DMS153 (cell line): ENCODE measurements around the gene SLC6A12.

ENCODE experiments used
- DNase-seq: peaks from one replicate; lab custom pipeline; 2025; lab: John Stamatoyannopoulos, UW

Gene SLC6A12

DNA sequence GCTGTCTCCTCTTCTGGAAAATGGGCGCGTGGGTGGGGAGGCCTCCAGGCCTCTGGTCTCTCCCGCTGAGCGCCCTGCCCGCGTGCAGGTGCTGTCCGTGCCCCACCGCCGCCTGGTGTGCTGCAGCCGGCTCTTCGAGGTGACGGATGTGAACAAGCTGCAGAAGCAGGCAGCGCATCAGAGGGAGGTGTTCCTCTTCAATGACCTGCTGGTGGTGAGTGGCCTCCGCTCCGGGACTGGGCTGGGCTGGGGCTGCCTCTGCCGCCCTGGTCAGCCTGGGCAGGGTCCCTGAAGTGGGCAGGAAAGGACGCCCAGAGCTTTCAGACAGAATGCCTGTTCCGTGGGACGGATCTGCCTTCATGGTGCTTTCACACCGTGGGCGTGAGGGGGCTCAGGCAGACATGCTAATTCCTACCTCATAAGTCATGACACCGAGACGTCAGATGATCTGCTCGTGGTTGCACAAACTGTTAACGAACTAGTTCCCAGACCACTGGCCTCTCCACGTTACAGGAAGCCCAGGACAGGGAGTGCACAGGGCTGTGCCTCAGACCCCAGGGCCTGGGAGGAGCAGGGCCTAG lies 50.5 kb downstream of the SLC6A12 start:
- DNase-seq: no peak

- DNase-seq: peak; percentile 88
Measured at GRCh38 chr12:162467-163307, 51.3 kb downstream of the SLC6A12 start.

DNA sequence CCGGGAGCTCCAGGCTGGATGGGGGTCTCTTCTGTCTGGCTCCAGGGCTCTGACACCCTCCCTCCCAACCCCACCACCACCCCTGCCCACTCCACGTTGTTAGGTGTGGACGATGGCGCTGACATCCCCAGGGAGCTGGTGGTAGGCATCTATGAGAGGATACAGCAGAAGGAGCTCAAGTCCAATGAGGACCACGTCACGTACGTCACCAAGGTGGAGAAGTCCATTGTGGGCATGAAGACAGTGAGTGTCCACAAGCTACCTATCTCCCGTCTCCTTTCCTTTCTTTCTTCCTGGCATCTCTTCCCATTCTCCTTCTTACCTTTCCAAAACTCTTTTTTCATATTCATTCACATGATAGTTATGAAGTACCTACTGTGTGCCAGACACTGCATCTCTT lies 52.1 kb downstream of the SLC6A12 start:
- DNase-seq: no peak

DNA sequence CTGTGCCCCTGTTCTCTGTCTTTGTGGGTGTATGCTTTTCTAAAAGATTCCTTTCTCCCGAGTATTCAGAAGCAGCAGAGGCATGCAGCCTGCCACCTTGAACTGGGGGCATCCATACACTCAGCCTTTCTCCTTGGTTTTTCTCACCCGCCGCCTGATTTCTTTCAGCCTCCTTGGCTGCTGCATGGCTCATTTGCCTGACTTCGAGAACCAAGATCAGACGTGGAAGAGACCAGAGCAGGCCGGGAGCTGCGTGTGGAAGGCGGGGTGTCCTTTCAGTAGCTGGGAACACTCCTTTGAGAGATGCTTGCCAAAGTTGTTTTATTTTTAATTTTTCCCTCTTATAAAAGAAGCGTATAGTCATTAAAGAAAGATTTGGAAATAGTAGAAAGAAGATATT lies 53.1 kb downstream of the SLC6A12 start:
- DNase-seq: no peak

- no peak for DNase-seq
Measured at GRCh38 chr12:159156-159782, 54.7 kb downstream of the SLC6A12 start.

GRCh38 chr12:157644-158043 lies 56.3 kb downstream of the SLC6A12 start:
- DNase-seq: no peak

GRCh38 chr12:156945-157344 lies 57.0 kb downstream of the SLC6A12 start:
- DNase-seq: no peak

- DNase-seq: no peak
Measured at GRCh38 chr12:155646-156045, 58.3 kb downstream of the SLC6A12 start.

DNA sequence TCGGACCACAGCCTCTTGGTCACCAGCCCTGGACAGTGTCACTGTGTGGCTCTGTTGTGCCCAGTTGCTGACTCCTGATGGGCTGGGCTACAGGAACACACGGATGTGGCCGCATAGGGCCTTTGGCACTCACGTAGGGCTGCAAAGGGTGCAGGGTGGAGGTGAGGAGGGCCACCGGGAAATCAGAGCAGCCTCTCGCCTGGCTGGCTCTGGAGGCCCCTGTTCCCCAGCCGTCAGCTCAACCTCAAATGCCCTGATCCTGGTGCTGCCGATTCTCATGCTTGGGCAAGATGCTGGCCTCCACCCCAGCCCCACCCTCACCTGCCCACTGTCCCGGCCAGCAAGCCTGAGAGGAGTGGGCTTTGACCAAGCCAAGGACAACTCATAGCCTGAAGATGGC lies 59.0 kb downstream of the SLC6A12 start:
- no peak for DNase-seq

DNA sequence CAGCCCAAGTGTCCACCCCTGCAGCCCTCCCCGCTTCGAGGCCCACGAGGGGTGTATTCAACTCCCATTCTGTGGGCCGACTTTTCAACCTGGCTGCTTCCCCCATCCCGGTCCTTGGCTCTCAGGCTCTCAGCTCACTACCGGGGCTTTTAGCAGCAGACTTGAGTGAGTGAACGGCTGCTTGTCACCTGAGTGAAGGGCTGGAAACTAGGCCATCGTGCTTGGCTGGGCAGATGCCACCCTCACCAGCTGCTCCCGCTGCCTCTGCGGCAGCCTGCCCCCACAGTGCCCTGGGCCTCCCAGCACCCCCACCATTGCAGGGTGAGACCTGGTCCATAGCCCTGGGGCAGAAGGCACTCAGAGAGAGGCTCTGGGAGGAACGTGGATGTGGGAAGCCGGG lies 59.9 kb downstream of the SLC6A12 start:
- no peak for DNase-seq

DNA sequence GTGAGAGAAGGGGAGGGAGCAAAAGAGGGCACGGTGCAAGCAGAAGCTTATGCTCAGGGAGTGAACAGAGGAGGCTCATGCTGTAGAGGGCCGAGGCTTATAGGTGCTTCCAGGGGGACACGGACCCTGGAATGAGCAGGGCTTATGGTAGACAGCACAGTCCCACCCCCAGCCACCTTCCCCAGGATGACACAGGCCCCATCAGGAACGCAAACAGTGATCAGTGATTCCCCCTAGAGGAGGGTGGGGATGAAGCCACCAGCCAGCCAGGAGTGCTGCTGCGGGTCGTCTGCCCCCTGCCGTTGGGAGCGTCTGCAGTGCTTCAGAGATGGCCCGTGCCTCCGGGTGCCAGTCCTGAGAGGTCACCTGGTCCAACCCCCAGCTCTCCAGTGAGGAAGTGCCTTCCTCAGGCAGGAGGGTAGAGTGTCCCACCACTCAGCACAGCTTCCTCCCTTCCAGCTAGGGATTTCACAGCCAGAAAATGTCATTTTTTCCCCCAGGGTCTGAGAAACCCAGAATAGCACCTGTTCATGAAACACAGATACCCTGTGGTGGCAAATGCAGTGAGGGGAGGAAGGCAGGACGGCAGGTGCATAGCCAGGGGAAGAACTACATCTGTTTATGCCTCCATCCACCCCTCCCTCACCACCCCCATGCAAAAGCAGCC lies 60.7 kb downstream of the SLC6A12 start:
- DNase-seq: peak; percentile 65

DNA sequence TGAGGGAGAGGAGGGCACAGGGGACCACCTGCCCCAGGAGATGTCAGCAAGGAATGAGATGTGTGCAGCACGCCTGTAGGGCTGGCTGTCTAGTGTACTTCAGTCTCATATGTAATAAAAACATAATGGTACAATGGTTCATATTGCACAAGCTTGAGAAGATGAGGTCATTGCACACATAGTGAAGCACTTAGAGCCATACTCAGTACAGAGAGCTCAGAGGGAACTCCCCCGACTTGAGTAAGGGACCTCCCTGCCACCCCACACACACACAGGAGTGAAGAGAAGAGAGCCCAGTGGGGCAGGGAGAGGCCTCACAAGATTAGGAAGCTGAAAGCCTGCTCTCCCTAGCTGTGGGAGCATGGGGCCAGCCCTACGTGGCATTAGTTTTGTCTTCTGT lies 61.5 kb downstream of the SLC6A12 start:
- DNase-seq: no peak

GRCh38 chr12:151579-151978 lies 62.4 kb downstream of the SLC6A12 start:
- DNase-seq: no peak

DNA sequence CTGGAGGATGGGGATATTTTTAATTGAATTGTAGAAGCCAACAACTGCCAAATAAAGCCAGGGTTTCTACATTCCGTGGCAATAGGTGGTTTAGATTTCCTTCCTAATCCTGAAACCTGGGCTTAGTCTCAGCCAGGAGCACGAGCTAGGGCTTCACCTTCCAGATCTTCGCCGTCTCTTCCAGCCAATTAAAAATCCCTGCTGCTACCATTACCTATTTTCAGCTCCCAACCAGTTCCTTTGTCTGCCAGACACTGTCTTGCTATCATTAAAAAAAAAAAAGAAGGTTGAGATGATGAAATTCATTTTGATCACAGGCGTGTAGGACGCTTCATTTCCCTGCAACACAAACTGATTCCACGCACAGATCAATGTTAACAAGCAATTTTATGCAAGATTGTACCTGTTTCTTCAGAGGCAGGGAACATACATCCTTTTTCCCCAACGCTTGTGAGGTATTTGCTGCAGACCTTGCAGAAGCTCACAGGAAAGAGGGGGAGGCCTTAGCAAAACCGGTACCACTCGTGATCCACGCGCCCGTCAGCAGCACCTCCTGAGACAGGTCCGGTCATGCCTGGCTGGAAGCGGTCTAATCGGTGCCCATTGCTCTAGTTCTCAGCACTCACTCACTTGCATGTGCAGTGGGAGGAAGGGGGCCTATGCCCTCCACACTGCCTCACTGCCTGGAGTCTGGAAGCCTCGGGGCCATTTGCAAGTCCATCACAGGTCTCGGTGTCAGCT lies 65.1 kb downstream of the SLC6A12 start:
- DNase-seq: no peak

DNA sequence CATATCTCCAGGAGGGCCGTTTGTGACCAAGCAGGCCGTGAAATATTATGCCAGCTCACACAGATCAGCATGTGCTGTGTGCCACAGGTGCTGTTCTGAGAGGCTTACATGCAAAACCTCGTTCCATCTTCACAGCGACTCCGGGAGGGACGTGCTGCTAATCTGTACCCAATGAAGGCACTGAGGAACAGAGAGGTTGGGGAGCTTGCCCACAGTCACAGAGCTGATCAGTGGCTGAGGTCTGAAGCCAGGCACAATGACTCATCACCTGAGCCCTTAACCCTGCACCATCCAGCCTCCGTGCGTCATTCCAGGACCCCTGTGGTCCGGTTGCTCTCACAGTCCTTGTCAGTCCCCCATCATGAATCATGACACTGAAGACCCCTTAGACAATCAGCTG lies 66.7 kb downstream of the SLC6A12 start:
- DNase-seq: no peak

DNA sequence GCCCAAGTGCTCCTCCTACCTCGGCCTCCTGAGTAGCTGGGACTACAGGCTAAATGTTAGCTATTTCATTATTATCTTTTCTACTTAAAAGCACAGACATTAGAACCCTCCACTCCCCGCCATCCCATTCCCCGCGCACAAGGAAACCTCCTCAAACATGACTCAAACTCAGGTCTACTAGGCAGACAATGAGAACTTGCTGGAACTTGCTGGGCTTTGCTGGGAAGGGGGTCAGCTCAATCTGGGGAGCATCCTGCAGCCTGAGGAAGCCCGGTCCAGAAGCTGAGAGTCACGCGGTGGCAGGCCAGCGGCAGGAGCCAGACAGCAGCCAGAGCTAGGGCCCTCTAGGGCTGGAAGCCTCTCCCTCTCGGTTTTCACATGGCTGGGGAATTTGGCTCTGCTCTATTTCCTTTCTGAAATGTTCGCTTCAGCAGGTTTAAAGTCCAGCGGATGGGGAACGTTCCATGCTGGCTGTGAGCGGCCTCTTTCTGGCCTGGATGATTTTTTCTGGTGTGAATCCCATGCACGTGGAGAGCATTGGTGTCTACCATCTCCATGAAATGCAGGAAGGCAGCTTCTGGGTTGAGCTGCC lies 68.5 kb downstream of the SLC6A12 start:
- DNase-seq: no peak

DNA sequence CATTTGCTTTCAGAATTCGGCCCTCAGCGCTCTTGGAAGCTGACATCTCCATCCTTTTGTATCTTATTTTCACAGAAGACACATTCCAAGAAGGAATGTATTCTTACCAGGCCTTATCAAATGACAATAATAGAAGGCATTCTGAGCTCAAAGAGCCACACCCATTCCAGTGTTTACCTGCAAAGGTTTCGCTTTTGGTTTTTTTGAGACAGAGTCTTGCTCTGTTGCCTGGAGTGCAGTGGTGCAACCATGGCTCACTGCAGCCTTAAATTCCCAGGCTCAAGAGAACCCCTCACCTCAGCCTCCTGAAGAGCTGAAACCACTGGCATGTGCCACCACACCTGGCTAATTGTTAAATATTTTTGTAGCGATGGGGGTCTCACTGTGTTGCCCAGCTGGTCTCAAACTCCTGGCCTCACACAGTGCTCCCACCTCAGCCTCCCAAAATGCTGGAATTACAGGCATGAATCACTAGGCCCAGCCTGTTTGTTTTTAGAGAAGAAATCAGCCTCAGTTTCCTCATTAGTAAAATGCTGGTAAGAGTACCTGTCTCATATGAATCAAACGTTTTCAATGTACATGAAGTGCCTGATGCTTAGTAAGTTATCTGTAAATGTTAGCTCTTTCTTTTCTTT lies 69.2 kb downstream of the SLC6A12 start:
- DNase-seq: peak; percentile 58

DNA sequence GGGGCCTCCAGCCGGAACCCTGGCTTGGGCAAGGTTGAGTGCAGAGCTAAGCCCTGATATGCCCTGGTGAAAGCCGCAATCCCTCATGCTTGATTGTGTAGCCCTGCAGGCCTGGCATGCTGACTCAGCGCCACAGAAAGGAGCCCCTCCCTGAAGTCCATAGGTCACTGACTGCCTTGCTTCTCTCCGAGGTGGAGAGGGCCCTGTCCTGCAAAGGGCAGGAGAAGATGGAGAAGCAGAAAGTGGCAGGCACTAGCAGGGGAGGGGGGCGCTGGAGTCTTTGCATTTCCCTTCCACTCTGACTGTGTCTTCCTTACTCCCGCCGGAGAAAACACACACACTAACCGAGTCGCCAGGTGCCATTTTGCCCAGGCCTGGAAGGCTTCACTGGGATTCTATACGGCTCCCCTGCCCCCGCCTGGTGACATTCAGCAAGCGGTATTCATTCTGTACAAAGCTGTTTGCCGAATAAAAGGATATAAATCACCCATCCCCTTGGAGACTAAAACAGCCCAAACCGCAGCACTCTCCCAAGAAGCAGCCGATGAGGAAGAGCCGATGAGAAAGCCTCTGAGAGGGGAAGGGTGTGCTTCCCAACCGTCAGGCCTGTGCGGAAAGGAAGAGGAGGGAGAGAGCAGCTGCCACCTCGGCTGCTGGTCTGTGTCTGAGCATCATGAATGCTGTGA lies 69.8 kb downstream of the SLC6A12 start:
- peak; percentile 58 for DNase-seq

GRCh38 chr12:140162-140561 lies 73.8 kb downstream of the SLC6A12 start:
- no peak for DNase-seq
